ENCODE results near the gene XPC. TPM values are rescaled to one million over a fixed set of nuclear protein-coding genes. Genes with fewer than 3 reads are reported as not detected.

XPC gene
- total and polyA plus RNA-seq, 2 donors (not counting 3 experiments of a cell fraction or from before 2014, with no cell fraction given) = 11.9 to 36.8 TPM

GRCh38 chr3:14141144-14141543 is 37.3 kb downstream of the XPC start:
- peaks cover 41% of the 10 kb centered on the region for H3K4me1 ChIP-seq (ENCODE audit: control insufficient read depth, extremely low read depth, insufficient read depth, low read length)
- H3K9me1 ChIP-seq (replicated peaks; ENCODE audit: control insufficient read depth, extremely low read depth, insufficient read depth, low read length) = no peaks in the 10 kb centered on the region
- intact Hi-C loops (cut with micrococcal nuclease) (loop anchor here (5.0 to 10.0 kb wide), 4 partner anchors 264 to 1921 kb away; partner anchors contain the start of genes NR2C2 and SLC6A6), dilution Hi-C loops (cut with MboI; ENCODE audit: extremely low pct_ligation_motif_present, low sequenced_read_pairs) (no loop called here)
- no peak overlapping the region for H3K4me3 ChIP-seq (replicated peaks in 1 of 3; ENCODE audit: insufficient read depth in 1 of 3, low read depth in 1 of 3, low read length in 3 of 3)
- ChIA-PET POLR2A (interaction anchor here (2.9 kb wide), 1 partner anchor 16 kb away, joined by 11 read pairs; the partner anchor contains the start of genes CHCHD4 and TMEM43), CTCF (no interaction called here)
- no peak overlapping the region for H3K9ac ChIP-seq (replicated peaks; ENCODE audit: extremely low read depth, insufficient read depth, low read length)
- DNase-seq (ENCODE audit: low read depth, low spot score) = no peak
- no TSS peak for BruUV-seq (replicated peaks)
- no peaks in the 10 kb centered on the region for H4K20me1 ChIP-seq (replicated peaks; ENCODE audit: control insufficient read depth, extremely low read depth, insufficient read depth, low read length)
- H3K9me3 ChIP-seq (replicated peaks; ENCODE audit: control insufficient read depth, insufficient read depth, low read length) = no peaks in the 10 kb centered on the region
- no peak for FAIRE-seq
- H3K36me3 ChIP-seq (ENCODE audit: control insufficient read depth in 2 of 2, extremely low read depth in 1 of 2, insufficient read depth in 2 of 2, low read length in 2 of 2) = peaks cover 0 to 31% of the 10 kb centered on the region in 2 experiments
- no peak for TF ChIP-seq POLR2AphosphoS5 (IDR thresholded peaks at IDR 0.05; ENCODE audit: insufficient read depth, low read depth, low read length)
- TF ChIP-seq MYC (IDR thresholded peaks at IDR 0.05; ENCODE audit: low read depth, low read length) = no peak
- TF ChIP-seq POLR2A (IDR thresholded peaks at IDR 0.05; ENCODE audit: low read depth, low read length) = no peak
- no peak for TF ChIP-seq FOS (IDR thresholded peaks at IDR 0.05; ENCODE audit: borderline replicate concordance, insufficient read depth, low read length)
- no peak for TF ChIP-seq CTCF (IDR thresholded peaks at IDR 0.05; ENCODE audit: extremely low read depth in 1 of 2, insufficient read depth in 1 of 2, low read depth in 1 of 2, low read length in 2 of 2)
- no peak for TF ChIP-seq JUN (IDR thresholded peaks at IDR 0.05; ENCODE audit: borderline replicate concordance, insufficient read depth, insufficient read length, low read depth)
- no peak for TF ChIP-seq GATA2 (IDR thresholded peaks at IDR 0.05; ENCODE audit: insufficient read depth, insufficient read length, low read depth, low read length)
- TF ChIP-seq, protein P1, sequence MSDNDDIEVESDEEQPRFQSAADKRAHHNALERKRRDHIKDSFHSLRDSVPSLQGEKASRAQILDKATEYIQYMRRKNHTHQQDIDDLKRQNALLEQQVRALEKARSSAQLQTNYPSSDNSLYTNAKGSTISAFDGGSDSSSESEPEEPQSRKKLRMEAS (IDR thresholded peaks at IDR 0.05; ENCODE audit: insufficient read depth, insufficient read length) = no peak
- TF ChIP-seq EZH2 (IDR thresholded peaks at IDR 0.05; ENCODE audit: borderline replicate concordance, low read depth, low read length, severe bottlenecking) = no peak
- no peak overlapping the region for H3K4me2 ChIP-seq (ENCODE audit: insufficient read depth, low read length)
- H2AFZ ChIP-seq (ENCODE audit: low read depth, low read length) = no peak overlapping the region
- no peak overlapping the region for H3K27ac ChIP-seq (ENCODE audit: insufficient read depth, low read depth, low read length)
- no peaks in the 10 kb centered on the region for H3K79me2 ChIP-seq (ENCODE audit: control insufficient read depth, insufficient read depth, low read length)
- no peaks in the 10 kb centered on the region for H3K27me3 ChIP-seq (ENCODE audit: control insufficient read depth in 2 of 2, insufficient read depth in 2 of 2, low read length in 2 of 2)

Data from endothelial cell of umbilical vein (primary cell).